GM06990 (cell line): ENCODE measurements around the gene ADGRD1.

Experiments
- DNase-seq: peaks from one replicate; pipeline ENCODE4 v3.0.0-alpha.2; 2011; ENCODE audit not compliant: insufficient read length; ENCODE audit errors: extremely low read depth
- H3K27me3 ChIP-seq: replicated peaks from 2 replicates; pipeline ENCODE4 v1.6.0; 2011; ENCODE audit warnings: low read length; ENCODE audit not compliant: control insufficient read depth, insufficient read depth
- H3K36me3 ChIP-seq: 2 replicates; pipeline ENCODE4 v1.5.1; 2011; ENCODE audit warnings: low read length; ENCODE audit not compliant: control insufficient read depth, insufficient read depth
- H3K4me3 ChIP-seq: replicated peaks from 2 replicates; pipeline ENCODE4 v1.5.1; 2011; ENCODE audit warnings: low read depth, mild to moderate bottlenecking, control low read depth, low read length
- TF ChIP-seq, protein P1 (sequence below): IDR thresholded peaks from 2 replicates; pipeline ENCODE4 v1.5.1; 2011; ENCODE audit warnings: low read length, control low read depth, mild to moderate bottlenecking, inconsistent platforms; ENCODE audit not compliant: insufficient read depth, poor library complexity, severe bottlenecking

ADGRD1 gene

GRCh38 chr12:131093604-131093955 lies 139.9 kb downstream of the ADGRD1 start:
- TF ChIP-seq, protein P1, sequence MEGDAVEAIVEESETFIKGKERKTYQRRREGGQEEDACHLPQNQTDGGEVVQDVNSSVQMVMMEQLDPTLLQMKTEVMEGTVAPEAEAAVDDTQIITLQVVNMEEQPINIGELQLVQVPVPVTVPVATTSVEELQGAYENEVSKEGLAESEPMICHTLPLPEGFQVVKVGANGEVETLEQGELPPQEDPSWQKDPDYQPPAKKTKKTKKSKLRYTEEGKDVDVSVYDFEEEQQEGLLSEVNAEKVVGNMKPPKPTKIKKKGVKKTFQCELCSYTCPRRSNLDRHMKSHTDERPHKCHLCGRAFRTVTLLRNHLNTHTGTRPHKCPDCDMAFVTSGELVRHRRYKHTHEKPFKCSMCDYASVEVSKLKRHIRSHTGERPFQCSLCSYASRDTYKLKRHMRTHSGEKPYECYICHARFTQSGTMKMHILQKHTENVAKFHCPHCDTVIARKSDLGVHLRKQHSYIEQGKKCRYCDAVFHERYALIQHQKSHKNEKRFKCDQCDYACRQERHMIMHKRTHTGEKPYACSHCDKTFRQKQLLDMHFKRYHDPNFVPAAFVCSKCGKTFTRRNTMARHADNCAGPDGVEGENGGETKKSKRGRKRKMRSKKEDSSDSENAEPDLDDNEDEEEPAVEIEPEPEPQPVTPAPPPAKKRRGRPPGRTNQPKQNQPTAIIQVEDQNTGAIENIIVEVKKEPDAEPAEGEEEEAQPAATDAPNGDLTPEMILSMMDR, result no peak
- DNase-seq, result no peak
- H3K4me3 ChIP-seq, result no peak overlapping the region
- H3K36me3 ChIP-seq, result no peaks in the 10 kb centered on the region
- H3K27me3 ChIP-seq, result no peaks in the 10 kb centered on the region

- no peaks in the 10 kb centered on the region for H3K27me3 ChIP-seq
- no peak for DNase-seq
- TF ChIP-seq, protein P1, result no peak
These were observed 140.5 kb downstream of the ADGRD1 start for GRCh38 chr12:131093971-131094830.

DNA sequence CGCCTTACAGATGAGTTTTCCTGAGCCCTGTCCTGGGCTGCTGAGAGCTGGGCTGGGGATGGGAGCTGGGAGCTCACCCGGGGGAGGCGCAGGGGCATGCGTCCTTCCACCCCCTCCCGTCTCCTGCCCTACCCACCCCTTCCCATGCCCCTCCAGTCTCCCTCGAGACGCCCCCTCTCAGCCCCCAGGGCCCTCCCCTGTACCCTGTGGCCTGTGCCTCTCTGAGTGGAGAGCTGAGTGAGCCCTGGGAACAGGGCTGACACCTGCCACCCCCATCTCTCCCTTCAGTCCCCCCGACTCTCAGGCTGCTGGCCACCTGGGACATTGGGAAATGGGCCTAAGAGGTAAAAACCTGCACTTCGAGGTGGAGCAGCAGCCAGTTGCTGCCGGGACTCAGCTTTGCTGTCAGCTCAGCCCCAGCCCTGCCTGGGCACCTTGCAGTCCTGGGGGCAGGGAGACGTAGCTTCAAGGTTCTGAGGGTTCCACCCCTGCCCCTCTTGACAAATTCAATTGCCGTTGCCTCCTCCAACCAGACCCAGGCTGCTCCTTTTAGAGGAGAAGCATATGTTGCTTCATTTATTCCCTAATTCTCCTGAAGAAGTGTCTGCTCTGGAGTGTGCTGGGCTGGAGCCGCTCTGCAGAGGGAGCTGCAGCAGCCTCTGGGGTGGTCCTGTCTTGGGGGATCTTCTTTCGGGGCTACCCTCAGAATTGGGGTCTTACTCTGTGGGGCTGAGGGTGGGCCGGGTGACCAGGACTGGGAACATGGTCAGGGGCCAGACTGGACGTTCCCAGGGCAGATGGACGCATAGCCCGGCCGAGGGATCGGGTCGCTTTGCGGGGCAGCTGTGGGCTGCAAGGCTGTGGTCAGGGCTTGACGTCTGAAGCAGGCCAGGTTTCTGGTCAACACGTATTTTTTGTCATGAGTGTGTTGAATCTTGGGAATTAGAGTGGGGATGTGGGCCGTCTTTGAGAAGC lies 141.4 kb downstream of the ADGRD1 start:
- DNase-seq, result no peak
- no peaks in the 10 kb centered on the region for H3K36me3 ChIP-seq
- no peak overlapping the region for H3K4me3 ChIP-seq
- no peaks in the 10 kb centered on the region for H3K27me3 ChIP-seq
- TF ChIP-seq, protein P1, result no peak

More at GRCh38 chr12:131093971-131094830, 140.5 kb downstream of the ADGRD1 start:
- no peak overlapping the region for H3K4me3 ChIP-seq
- no peaks in the 10 kb centered on the region for H3K36me3 ChIP-seq

- Histone ChIP-seq H3K4me3 (no peak overlapping the region), H3K36me3 (no peaks in the 10 kb centered on the region), H3K27me3 (no peaks in the 10 kb centered on the region)
- TF ChIP-seq, protein P1, result no peak
- no peak for DNase-seq
These were observed 142.3 kb downstream of the ADGRD1 start for GRCh38 chr12:131095826-131096680.

- H3K4me3 ChIP-seq, result no peak overlapping the region
- TF ChIP-seq, protein P1, result no peak
- no peak for DNase-seq
- H3K27me3 ChIP-seq, result no peaks in the 10 kb centered on the region
- H3K36me3 ChIP-seq, result no peaks in the 10 kb centered on the region
These were observed 143.0 kb downstream of the ADGRD1 start for GRCh38 chr12:131096681-131097181.
